ENCODE measurements around the gene ITGA3. TPM values are rescaled to one million over a fixed set of nuclear protein-coding genes. Genes with fewer than 3 reads are reported as not detected.

Gene ITGA3
- total RNA-seq, 1 experiment from 2014 or later: 1.4 TPM

- Histone ChIP-seq H3K36me3 (ENCODE audit: insufficient read depth, low read length, poor library complexity, severe bottlenecking) (peaks cover 5% of the 10 kb centered on the region), H3K4me1 (ENCODE audit: insufficient read depth, low read length, poor library complexity, severe bottlenecking) (peaks cover 16% of the 10 kb centered on the region), H3K27me3 (replicated peaks; ENCODE audit: insufficient read depth, low read depth, low read length, poor library complexity) (no peaks in the 10 kb centered on the region), H3K27ac (ENCODE audit: low read depth, low read length, poor library complexity, severe bottlenecking) (no peak overlapping the region), H3K9me3 (ENCODE audit: low read depth, low read length, poor library complexity, severe bottlenecking) (no peaks in the 10 kb centered on the region), H3K4me3 (ENCODE audit: low read depth, low read length, poor library complexity, severe bottlenecking) (no peak overlapping the region)
- ChIA-PET POLR2A (ENCODE audit: low non-redundant PET) (no interaction called here), CTCF (interaction anchor here (1.8 kb wide), 1 partner anchor 86 kb away, joined by 7 read pairs; no protein-coding TSS in a partner anchor)
- BruUV-seq (replicated peaks): no TSS peak
- intact Hi-C loops (cut with micrococcal nuclease; ENCODE audit: unreplicated experiment): no loop called here
- TF ChIP-seq EZH2 (IDR thresholded peaks at IDR 0.05; ENCODE audit: borderline replicate concordance, low read depth, low read length, poor library complexity, severe bottlenecking): no peak
- no peak for TF ChIP-seq CTCF (conservative IDR thresholded peaks at IDR 0.05; ENCODE audit: low read depth, low read length)
- DNase-seq (ENCODE audit: low spot score): no peak
These were observed 57.9 kb downstream of the ITGA3 start for GRCh38 chr17:50113624-50114320.

- Histone ChIP-seq H3K27ac (ENCODE audit: low read depth, low read length, poor library complexity, severe bottlenecking) (peak overlapping the region; percentile 33), H3K9me3 (ENCODE audit: low read depth, low read length, poor library complexity, severe bottlenecking) (no peaks in the 10 kb centered on the region), H3K4me1 (ENCODE audit: insufficient read depth, low read length, poor library complexity, severe bottlenecking) (peaks cover 16% of the 10 kb centered on the region), H3K4me3 (ENCODE audit: low read depth, low read length, poor library complexity, severe bottlenecking) (no peak overlapping the region), H3K36me3 (ENCODE audit: insufficient read depth, low read length, poor library complexity, severe bottlenecking) (peaks cover 5% of the 10 kb centered on the region), H3K27me3 (replicated peaks; ENCODE audit: insufficient read depth, low read depth, low read length, poor library complexity) (no peaks in the 10 kb centered on the region)
- ChIA-PET CTCF (interaction anchor here (0.8 to 1.8 kb wide), 7 partner anchors 9 to 86 kb away, joined by 3 to 9 read pairs (median 4); no protein-coding TSS in a partner anchor), POLR2A (ENCODE audit: low non-redundant PET) (interaction anchor here (0.8 kb wide), 1 partner anchor 37 kb away, joined by 11 read pairs; no protein-coding TSS in a partner anchor)
- BruUV-seq (replicated peaks): no TSS peak
- intact Hi-C loops (cut with micrococcal nuclease; ENCODE audit: unreplicated experiment): no loop called here
- TF ChIP-seq CTCF (conservative IDR thresholded peaks at IDR 0.05; ENCODE audit: low read depth, low read length) (no peak), EZH2 (IDR thresholded peaks at IDR 0.05; ENCODE audit: borderline replicate concordance, low read depth, low read length, poor library complexity, severe bottlenecking) (no peak)
- no peak for DNase-seq (ENCODE audit: low spot score)
These were observed 58.5 kb downstream of the ITGA3 start for GRCh38 chr17:50114401-50114800.

GRCh38 chr17:50114849-50115357 lies 59.0 kb downstream of the ITGA3 start:
- peaks cover 5% of the 10 kb centered on the region for H3K36me3 ChIP-seq (ENCODE audit: insufficient read depth, low read length, poor library complexity, severe bottlenecking)
- peak overlapping the region; percentile 33 for H3K27ac ChIP-seq (ENCODE audit: low read depth, low read length, poor library complexity, severe bottlenecking)
- POLR2A ChIA-PET (ENCODE audit: low non-redundant PET): interaction anchor here (0.8 kb wide), 1 partner anchor 37 kb away, joined by 11 read pairs; no protein-coding TSS in a partner anchor
- CTCF ChIA-PET: interaction anchor here (0.7 to 1.8 kb wide), 8 partner anchors 9 to 85 kb away, joined by 3 to 9 read pairs (median 4); no protein-coding TSS in a partner anchor
- H3K4me3 ChIP-seq (ENCODE audit: low read depth, low read length, poor library complexity, severe bottlenecking): no peak overlapping the region
- no TSS peak for BruUV-seq (replicated peaks)
- H3K27me3 ChIP-seq (replicated peaks; ENCODE audit: insufficient read depth, low read depth, low read length, poor library complexity): no peaks in the 10 kb centered on the region
- no peak for TF ChIP-seq EZH2 (IDR thresholded peaks at IDR 0.05; ENCODE audit: borderline replicate concordance, low read depth, low read length, poor library complexity, severe bottlenecking)
- TF ChIP-seq CTCF (conservative IDR thresholded peaks at IDR 0.05; ENCODE audit: low read depth, low read length): peak; percentile 91
- peaks cover 16% of the 10 kb centered on the region for H3K4me1 ChIP-seq (ENCODE audit: insufficient read depth, low read length, poor library complexity, severe bottlenecking)
- intact Hi-C loops (cut with micrococcal nuclease; ENCODE audit: unreplicated experiment): loop anchor here (1.0 kb wide), 1 partner anchor 46 kb away; no protein-coding TSS in a partner anchor
- peak; percentile 87 for DNase-seq (ENCODE audit: low spot score)
- H3K9me3 ChIP-seq (ENCODE audit: low read depth, low read length, poor library complexity, severe bottlenecking): no peaks in the 10 kb centered on the region

Data from A673 (cell line).